Measurements from ENCODE around the gene BICRA. TPM values are rescaled to one million over a fixed set of nuclear protein-coding genes. Genes with fewer than 3 reads are reported as not detected.
"Not testable (repeated sequence)": the region's sequence is repeated elsewhere in the genome, so short reads cannot be mapped to it uniquely, and the experiment has no call there.

The BICRA gene
- polyA plus RNA-seq, 4 donors: 4.3 to 10.9 (median 8.4) TPM

DNA sequence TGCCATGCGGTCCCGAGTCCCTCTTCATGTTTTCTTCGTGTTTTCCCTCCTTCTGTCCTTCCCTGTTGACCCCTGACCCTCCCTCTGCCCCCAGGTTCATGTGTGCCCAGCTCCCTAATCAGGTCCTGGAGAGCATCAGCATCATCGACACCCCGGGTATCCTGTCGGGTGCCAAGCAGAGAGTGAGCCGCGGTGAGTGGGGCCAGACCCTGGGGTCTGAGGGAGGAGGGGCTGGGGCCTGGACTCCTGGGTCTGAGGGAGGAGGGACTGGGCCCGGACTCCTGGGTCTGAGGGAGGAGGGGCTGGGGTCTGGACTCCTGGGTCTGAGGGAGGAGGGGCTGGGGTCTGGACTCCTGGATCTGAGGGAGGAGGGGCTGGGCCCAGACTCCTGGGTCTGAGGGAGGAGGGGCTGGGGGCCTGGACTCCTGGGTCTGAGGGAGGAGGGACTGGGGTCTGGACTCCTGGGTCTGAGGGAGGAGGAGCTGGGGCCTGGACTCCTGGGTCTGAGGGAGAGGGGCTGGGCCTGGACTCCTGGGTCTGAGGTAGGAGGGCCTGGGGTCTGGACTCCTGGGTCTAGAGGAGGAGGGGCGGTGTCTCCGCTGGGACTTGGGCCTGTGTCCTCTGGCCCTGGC is 109.6 kb downstream of the BICRA start:
- Histone ChIP-seq H3K36me3 (ENCODE audit: control insufficient read depth in 3 of 3, insufficient read depth in 2 of 3, low read depth in 1 of 3, low read length in 3 of 3) (peaks cover 0 to 17% (median 0%) of the 10 kb centered on the region in 3 donors), H3K27ac (ENCODE audit: low read depth in 1 of 3, low read length in 2 of 3) (peak overlapping the region; percentile 32 to 79 (median 77)), H3K4me1 (ENCODE audit: control insufficient read depth in 3 of 3, insufficient read depth in 2 of 3, low read depth in 1 of 3, low read length in 2 of 3) (peaks cover 0 to 14% (median 0%) of the 10 kb centered on the region in 3 donors), H3K27me3 (ENCODE audit: control insufficient read depth in 3 of 3, insufficient read depth in 3 of 3, low read length in 3 of 3) (peaks cover 0 to 14% (median 0%) of the 10 kb centered on the region in 3 donors), H3K9me3 (ENCODE audit: control insufficient read depth in 2 of 2, insufficient read depth in 1 of 2, low read depth in 1 of 2, low read length in 1 of 2) (peaks cover 0 to 12% of the 10 kb centered on the region in 2 donors)
- 60 to 80% (median 75%) methylated on average over 10 to 11 of the region's 11 CpGs for WGBS, 3 donors
- not testable (repeated sequence) for DNase-seq; FAIRE-seq; H3K4me3 ChIP-seq (ENCODE audit: low read depth in 1 of 3, low read length in 3 of 3)

GRCh38 chr19:47719047-47719859 is 110.3 kb downstream of the BICRA start:
- WGBS, 3 donors: 32 to 46% (median 39%) methylated on average over 20 to 26 of the region's 26 CpGs
- FAIRE-seq: no peak

DNA sequence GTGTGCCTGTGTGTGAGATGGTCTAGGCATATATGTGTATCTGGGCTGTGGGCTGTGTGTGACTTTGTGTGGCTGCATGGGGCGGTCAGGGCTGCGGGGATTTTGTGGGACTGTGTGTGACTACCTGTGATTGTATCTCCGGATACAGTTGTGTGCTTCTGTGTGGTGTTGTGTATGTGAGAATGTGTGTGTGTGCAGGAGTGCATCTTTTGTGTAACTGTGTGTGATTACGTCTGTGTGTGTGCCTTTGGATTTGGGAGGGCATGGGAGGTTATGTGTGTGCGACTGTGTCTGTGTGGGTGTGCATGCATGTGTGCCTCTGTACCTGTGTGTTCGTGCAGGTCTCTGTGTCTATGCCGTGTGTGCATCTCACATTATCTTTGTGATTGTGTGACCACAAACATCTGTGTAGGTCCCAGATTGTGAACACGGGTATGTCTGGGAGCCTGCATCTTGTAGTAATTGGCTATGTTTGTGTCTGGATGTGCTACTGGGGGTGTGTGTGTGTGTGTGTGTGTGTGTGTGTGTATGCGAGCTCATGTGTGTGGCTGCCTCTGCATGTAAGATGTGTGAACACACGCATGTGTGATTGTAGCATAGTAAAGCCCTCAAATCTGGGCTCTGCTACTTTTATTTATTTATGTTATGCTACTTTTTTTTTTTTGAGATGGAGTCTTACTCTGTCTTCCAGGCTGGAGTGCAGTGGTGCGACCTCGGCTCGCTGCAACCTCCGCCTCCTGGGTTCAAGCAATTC is 111.9 kb downstream of the BICRA start:
- H3K4me1 ChIP-seq (ENCODE audit: control insufficient read depth in 3 of 3, insufficient read depth in 2 of 3, low read depth in 1 of 3, low read length in 2 of 3): peaks cover 0 to 14% (median 0%) of the 10 kb centered on the region in 3 donors
- H3K9me3 ChIP-seq (ENCODE audit: control insufficient read depth in 2 of 2, insufficient read depth in 1 of 2, low read depth in 1 of 2, low read length in 1 of 2): no peaks in the 10 kb centered on the region
- H3K27ac ChIP-seq (ENCODE audit: low read depth in 1 of 3, low read length in 2 of 3): peak overlapping the region in 2 of 3 donors; percentile 18 to 77
- H3K27me3 ChIP-seq (ENCODE audit: control insufficient read depth in 3 of 3, insufficient read depth in 3 of 3, low read length in 3 of 3): no peaks in the 10 kb centered on the region
- 64 to 75% (median 70%) methylated on average over 14 of the region's 14 CpGs for WGBS, 3 donors
- FAIRE-seq (no peak), DNase-seq (no peak)
- H3K36me3 ChIP-seq (ENCODE audit: control insufficient read depth in 3 of 3, insufficient read depth in 2 of 3, low read depth in 1 of 3, low read length in 3 of 3): peaks cover 0 to 22% (median 0%) of the 10 kb centered on the region in 3 donors
- no peak overlapping the region for H3K4me3 ChIP-seq (ENCODE audit: low read depth in 1 of 3, low read length in 3 of 3)

More at GRCh38 chr19:47719047-47719859, 110.3 kb downstream of the BICRA start:
- peak overlapping the region; percentile 32 to 79 (median 77) for H3K27ac ChIP-seq (ENCODE audit: low read depth in 1 of 3, low read length in 2 of 3)
- peaks cover 0 to 7% (median 0%) of the 10 kb centered on the region in 3 donors for H3K27me3 ChIP-seq (ENCODE audit: control insufficient read depth in 3 of 3, insufficient read depth in 3 of 3, low read length in 3 of 3)
- H3K4me3 ChIP-seq (ENCODE audit: low read depth in 1 of 3, low read length in 3 of 3): peak overlapping the region in 1 of 3 donors; percentile 13
- H3K4me1 ChIP-seq (ENCODE audit: control insufficient read depth in 3 of 3, insufficient read depth in 2 of 3, low read depth in 1 of 3, low read length in 2 of 3): peaks cover 0 to 14% (median 0%) of the 10 kb centered on the region in 3 donors
- peaks cover 0 to 17% (median 0%) of the 10 kb centered on the region in 3 donors for H3K36me3 ChIP-seq (ENCODE audit: control insufficient read depth in 3 of 3, insufficient read depth in 2 of 3, low read depth in 1 of 3, low read length in 3 of 3)
- peaks cover 0 to 5% of the 10 kb centered on the region in 2 donors for H3K9me3 ChIP-seq (ENCODE audit: control insufficient read depth in 2 of 2, insufficient read depth in 1 of 2, low read depth in 1 of 2, low read length in 1 of 2)
- DNase-seq: peak in 1 of 2 donors; percentile 63

GRCh38 chr19:47723581-47723940 is 114.6 kb downstream of the BICRA start:
- H3K27me3 ChIP-seq (ENCODE audit: control insufficient read depth in 3 of 3, insufficient read depth in 3 of 3, low read length in 3 of 3): peaks cover 0 to 3% (median 0%) of the 10 kb centered on the region in 3 donors
- H3K27ac ChIP-seq (ENCODE audit: low read depth in 1 of 3, low read length in 2 of 3): no peak overlapping the region
- H3K4me3 ChIP-seq (ENCODE audit: low read depth in 1 of 3, low read length in 3 of 3): no peak overlapping the region
- H3K36me3 ChIP-seq (ENCODE audit: control insufficient read depth in 3 of 3, insufficient read depth in 2 of 3, low read depth in 1 of 3, low read length in 3 of 3): peaks cover 0 to 26% (median 0%) of the 10 kb centered on the region in 3 donors
- no peak for FAIRE-seq
- peak; percentile 40 to 60 for DNase-seq
- H3K9me3 ChIP-seq (ENCODE audit: control insufficient read depth in 2 of 2, insufficient read depth in 1 of 2, low read depth in 1 of 2, low read length in 1 of 2): no peaks in the 10 kb centered on the region
- peaks cover 0 to 14% (median 0%) of the 10 kb centered on the region in 3 donors for H3K4me1 ChIP-seq (ENCODE audit: control insufficient read depth in 3 of 3, insufficient read depth in 2 of 3, low read depth in 1 of 3, low read length in 2 of 3)
- WGBS, 3 donors: 4 to 26% (median 9%) methylated on average over 7 of the region's 7 CpGs

DNA sequence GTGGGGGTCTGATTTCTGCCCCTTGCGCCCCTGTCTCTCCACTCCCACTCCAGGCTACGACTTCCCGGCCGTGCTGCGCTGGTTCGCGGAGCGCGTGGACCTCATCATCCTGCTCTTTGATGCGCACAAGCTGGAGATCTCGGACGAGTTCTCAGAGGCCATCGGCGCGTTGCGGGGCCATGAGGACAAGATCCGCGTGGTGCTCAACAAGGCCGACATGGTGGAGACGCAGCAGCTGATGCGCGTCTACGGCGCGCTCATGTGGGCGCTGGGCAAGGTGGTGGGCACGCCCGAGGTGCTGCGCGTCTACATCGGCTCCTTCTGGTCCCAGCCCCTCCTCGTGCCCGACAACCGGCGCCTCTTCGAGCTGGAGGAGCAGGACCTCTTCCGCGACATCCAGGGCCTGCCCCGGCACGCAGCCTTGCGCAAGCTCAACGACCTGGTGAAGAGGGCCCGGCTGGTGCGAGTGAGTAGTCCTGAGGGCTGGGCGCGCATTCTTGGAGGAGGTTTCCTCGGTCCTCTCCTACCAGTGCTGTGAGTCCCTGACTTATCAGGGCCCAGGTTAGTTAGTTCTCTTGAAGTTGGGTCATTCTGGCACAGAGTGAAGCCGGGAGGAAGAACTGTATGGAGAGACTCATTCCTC is 116.9 kb downstream of the BICRA start:
- H3K4me1 ChIP-seq (ENCODE audit: control insufficient read depth in 3 of 3, insufficient read depth in 2 of 3, low read depth in 1 of 3, low read length in 2 of 3): peaks cover 0 to 7% (median 3%) of the 10 kb centered on the region in 3 donors
- no peak overlapping the region for H3K27ac ChIP-seq (ENCODE audit: low read depth in 1 of 3, low read length in 2 of 3)
- H3K4me3 ChIP-seq (ENCODE audit: low read depth in 1 of 3, low read length in 3 of 3): no peak overlapping the region
- H3K27me3 ChIP-seq (ENCODE audit: control insufficient read depth in 3 of 3, insufficient read depth in 3 of 3, low read length in 3 of 3): peaks cover 0 to 25% (median 0%) of the 10 kb centered on the region in 3 donors
- H3K36me3 ChIP-seq (ENCODE audit: control insufficient read depth in 3 of 3, insufficient read depth in 2 of 3, low read depth in 1 of 3, low read length in 3 of 3): peaks cover 0 to 35% (median 0%) of the 10 kb centered on the region in 3 donors
- H3K9me3 ChIP-seq (ENCODE audit: control insufficient read depth in 2 of 2, insufficient read depth in 1 of 2, low read depth in 1 of 2, low read length in 1 of 2): no peaks in the 10 kb centered on the region
- no peak for FAIRE-seq
- no peak for DNase-seq
- 72 to 89% (median 88%) methylated on average over 48 of the region's 48 CpGs for WGBS, 3 donors

- Histone ChIP-seq H3K4me1 (ENCODE audit: control insufficient read depth in 3 of 3, insufficient read depth in 2 of 3, low read depth in 1 of 3, low read length in 2 of 3) (peaks cover 0 to 7% (median 3%) of the 10 kb centered on the region in 3 donors), H3K36me3 (ENCODE audit: control insufficient read depth in 3 of 3, insufficient read depth in 2 of 3, low read depth in 1 of 3, low read length in 3 of 3) (peaks cover 0 to 36% (median 0%) of the 10 kb centered on the region in 3 donors), H3K27ac (ENCODE audit: low read depth in 1 of 3, low read length in 2 of 3) (no peak overlapping the region), H3K27me3 (ENCODE audit: control insufficient read depth in 3 of 3, insufficient read depth in 3 of 3, low read length in 3 of 3) (peaks cover 0 to 26% (median 0%) of the 10 kb centered on the region in 3 donors), H3K9me3 (ENCODE audit: control insufficient read depth in 2 of 2, insufficient read depth in 1 of 2, low read depth in 1 of 2, low read length in 1 of 2) (no peaks in the 10 kb centered on the region), H3K4me3 (ENCODE audit: low read depth in 1 of 3, low read length in 3 of 3) (no peak overlapping the region)
- 58 to 70% (median 66%) methylated on average over 4 of the region's 4 CpGs for WGBS, 3 donors
- FAIRE-seq (no peak), DNase-seq (no peak)
Observed at GRCh38 chr19:47726467-47726866, 117.5 kb downstream of the BICRA start.

- H3K9me3 ChIP-seq (ENCODE audit: control insufficient read depth in 2 of 2, insufficient read depth in 1 of 2, low read depth in 1 of 2, low read length in 1 of 2); H3K4me3 ChIP-seq (ENCODE audit: low read depth in 1 of 3, low read length in 3 of 3); H3K27ac ChIP-seq (ENCODE audit: low read depth in 1 of 3, low read length in 2 of 3); DNase-seq; H3K4me1 ChIP-seq (ENCODE audit: control insufficient read depth in 3 of 3, insufficient read depth in 2 of 3, low read depth in 1 of 3, low read length in 2 of 3); FAIRE-seq: not testable (repeated sequence)
- 83 to 93% (median 86%) methylated on average over 4 of the region's 4 CpGs for WGBS, 3 donors
- Histone ChIP-seq H3K36me3 (ENCODE audit: control insufficient read depth in 3 of 3, insufficient read depth in 2 of 3, low read depth in 1 of 3, low read length in 3 of 3) (peaks cover 0 to 32% (median 0%) of the 10 kb centered on the region in 3 donors), H3K27me3 (ENCODE audit: control insufficient read depth in 3 of 3, insufficient read depth in 3 of 3, low read length in 3 of 3) (peaks cover 0 to 26% (median 0%) of the 10 kb centered on the region in 3 donors)
Observed at GRCh38 chr19:47728295-47728694, 119.4 kb downstream of the BICRA start.

Data from small intestine (tissue), 7 donors.